Retinal pigment epithelial cell (primary cell): ENCODE results near the gene ZNF175.

Experiments used
- DNase-seq: peaks from one replicate; pipeline ENCODE4 v3.0.0-alpha.2; 2010; ENCODE audit warnings: low read depth
- H3K4me3 ChIP-seq: 2 replicates; pipeline ENCODE4 v1.5.1; 2011; ENCODE audit warnings: mild to moderate bottlenecking, low read length, control low read depth, moderate library complexity
- CTCF ChIP-seq: conservative IDR thresholded peaks from 2 replicates; pipeline ENCODE4 v1.5.1; 2011; ENCODE audit warnings: low read depth, low read length, control low read depth, inconsistent platforms

ZNF175 gene

GRCh38 chr19:51572908-51573307 is 1.8 kb downstream of the ZNF175 start:
- no peak for TF ChIP-seq CTCF
- no peak overlapping the region for H3K4me3 ChIP-seq
- no peak for DNase-seq

- no peak for DNase-seq
- no peak overlapping the region for H3K4me3 ChIP-seq
- no peak for TF ChIP-seq CTCF
Observed at GRCh38 chr19:51573331-51573730, 2.2 kb downstream of the ZNF175 start.

- DNase-seq: no peak
- H3K4me3 ChIP-seq: no peak overlapping the region
Observed at GRCh38 chr19:51576850-51577249, 5.8 kb downstream of the ZNF175 start.

GRCh38 chr19:51586103-51586728 is 15.1 kb downstream of the ZNF175 start:
- no peak overlapping the region for H3K4me3 ChIP-seq
- TF ChIP-seq CTCF: no peak
- DNase-seq: no peak

More at GRCh38 chr19:51576850-51577249, 5.8 kb downstream of the ZNF175 start:
- TF ChIP-seq CTCF: no peak

- DNase-seq: no peak
- TF ChIP-seq CTCF: no peak
- H3K4me3 ChIP-seq: no peak overlapping the region
Observed at GRCh38 chr19:51586799-51587198, 15.7 kb downstream of the ZNF175 start.

GRCh38 chr19:51587264-51588191 is 16.4 kb downstream of the ZNF175 start:
- DNase-seq: no peak
- no peak overlapping the region for H3K4me3 ChIP-seq
- TF ChIP-seq CTCF: no peak
